GM23248 (cell line): ENCODE data around the gene DCLRE1B. TPM values are rescaled to one million over a fixed set of nuclear protein-coding genes. Genes with fewer than 3 reads are reported as not detected.

Experiments used
- DNase-seq: peaks from one replicate; pipeline ENCODE4 v3.0.0-alpha.2; 2015
- H2AFZ ChIP-seq: fragments of 200-600 bp; sonication (generic); 2 replicates; pipeline ENCODE4 v1.6.1; 2016; ENCODE audit warnings: antibody characterized with exemption
- H3F3A ChIP-seq: fragments of 200-600 bp; sonication (generic); 2 replicates; pipeline ENCODE4 v1.6.1; 2016; ENCODE audit warnings: mild to moderate bottlenecking, antibody characterized with exemption, mixed run types; ENCODE audit not compliant: insufficient read depth
- H3K27ac ChIP-seq: fragments of 200-600 bp; sonication (generic); 2 replicates; pipeline ENCODE4 v1.5.1; 2016; ENCODE audit warnings: mild to moderate bottlenecking
- H3K27me3 ChIP-seq: fragments of 200-600 bp; sonication (generic); replicated peaks from 2 replicates; pipeline ENCODE4 v1.6.1; 2016; ENCODE audit warnings: mild to moderate bottlenecking; ENCODE audit not compliant: insufficient read depth
- H3K36me3 ChIP-seq: fragments of 200-600 bp; sonication (generic); 2 replicates; pipeline ENCODE4 v1.6.1; 2016; ENCODE audit warnings: low read depth, mild to moderate bottlenecking
- H3K4me1 ChIP-seq: fragments of 200-600 bp; sonication (generic); 2 replicates; pipeline ENCODE4 v1.6.1; 2016; ENCODE audit warnings: mild to moderate bottlenecking; ENCODE audit not compliant: insufficient read depth
- H3K4me2 ChIP-seq: fragments of 200-600 bp; sonication (generic); one replicate; pipeline ENCODE4 v1.6.1; 2016; ENCODE audit warnings: mild to moderate bottlenecking; ENCODE audit not compliant: unreplicated experiment
- H3K4me3 ChIP-seq: fragments of 200-600 bp; sonication (generic); 2 replicates; pipeline ENCODE4 v1.5.1; 2016; ENCODE audit warnings: mild to moderate bottlenecking
- H3K79me2 ChIP-seq: fragments of 200-600 bp; sonication (generic); 2 replicates; pipeline ENCODE4 v1.6.1; 2016; ENCODE audit warnings: mild to moderate bottlenecking; ENCODE audit not compliant: insufficient read depth
- H3K9ac ChIP-seq: fragments of 200-600 bp; sonication (generic); 2 replicates; pipeline ENCODE4 v1.6.1; 2016; ENCODE audit warnings: mild to moderate bottlenecking
- H3K9me2 ChIP-seq: fragments of 200-600 bp; sonication (generic); 2 replicates; pipeline ENCODE4 v1.6.1; 2016; ENCODE audit warnings: mixed run types, mild to moderate bottlenecking, moderate library complexity; ENCODE audit not compliant: insufficient read depth
- H3K9me3 ChIP-seq: fragments of 200-600 bp; sonication (generic); one replicate; pipeline ENCODE4 v1.6.1; 2017; ENCODE audit warnings: low read depth
- H4K20me1 ChIP-seq: fragments of 200-600 bp; sonication (generic); 2 replicates; pipeline ENCODE4 v1.6.0; 2016; ENCODE audit not compliant: insufficient read depth
- EZH2 ChIP-seq: fragments of 200-600 bp; sonication (generic); IDR thresholded peaks from 2 replicates; pipeline ENCODE4 v1.6.1; 2018; ENCODE audit warnings: antibody characterized with exemption, mild to moderate bottlenecking; ENCODE audit not compliant: insufficient read depth, poor library complexity, severe bottlenecking
- EZH2phosphoT487 ChIP-seq: fragments of 200-600 bp; sonication (generic); IDR thresholded peaks from 2 replicates; pipeline ENCODE4 v1.6.1; 2018; ENCODE audit warnings: antibody characterized with exemption, moderate library complexity, mild to moderate bottlenecking, low read depth; ENCODE audit not compliant: insufficient read depth
- WGBS, 2 experiments: methylation state at CpG; one replicate each; pipeline ENCODE4 v1.1.6; 2015 to 2017; ENCODE audit warnings: low lambda C conversion rate in 2 of 2, low coverage in 1 of 2; ENCODE audit errors: missing lambda C conversion rate in 2 of 2; 5-methylcytosine and 5-hydroxymethylcytosine counted together
- in situ Hi-C: fragments of 300-500 bp; cut with MboI; formaldehyde crosslinking; loops from 2 replicates; pipeline ENCODE4 v1.15.0; 2020
- polyA plus RNA-seq: library from polyadenylated mRNA; unstranded; fragments of >200 nt; fragmentation: Nextera tagmentation; extraction: Ambion mirVana; gene quantifications from 2 replicates; pipeline ENCODE4 v1.2.1, GENCODE V29; 2016
- total RNA-seq: library from RNA; depleted of rRNA; stranded (reverse); fragments of >200 nt; shearing (Covaris generic); gene quantifications from 2 replicates; pipeline ENCODE4 v1.2.3, GENCODE V29; 2014

The DCLRE1B gene
- total and polyA plus RNA-seq, 2 experiments from 2014 or later = 6.5 to 6.9 TPM

- WGBS, 2 experiments = 97% methylated on average over 5 of the region's 5 CpGs
- H3F3A ChIP-seq = 0 out of 2 replicates have a peak, but pooled peaks cover 7% of the 10 kb centered on the region
- TF ChIP-seq EZH2phosphoT487 (no peak), EZH2 (no peak)
Observed at GRCh38 chr1:113913887-113914664, 8.9 kb downstream of the DCLRE1B start.

GRCh38 chr1:113916974-113917373, 11.8 kb downstream of the DCLRE1B start:
- in situ Hi-C loops = no loop called here

More at GRCh38 chr1:113913887-113914664, 8.9 kb downstream of the DCLRE1B start:
- H3K9me3 ChIP-seq = no peaks in the 10 kb centered on the region
- H2AFZ ChIP-seq = no peak overlapping the region
- H3K4me2 ChIP-seq = no peak overlapping the region
- no peaks in the 10 kb centered on the region for H3K9me2 ChIP-seq
- H3K27ac ChIP-seq = no peak overlapping the region
- in situ Hi-C loops = no loop called here
- no peak for DNase-seq
- peaks cover under 1% of the 10 kb centered on the region; the same call in 1 of the 2 replicates for H3K36me3 ChIP-seq
- no peak overlapping the region for H3K9ac ChIP-seq
- H3K4me1 ChIP-seq = peaks cover 10% of the 10 kb centered on the region
- H3K27me3 ChIP-seq = no peaks in the 10 kb centered on the region
- H3K4me3 ChIP-seq = no peak overlapping the region
- no peaks in the 10 kb centered on the region for H4K20me1 ChIP-seq
- no peaks in the 10 kb centered on the region for H3K79me2 ChIP-seq

DNA sequence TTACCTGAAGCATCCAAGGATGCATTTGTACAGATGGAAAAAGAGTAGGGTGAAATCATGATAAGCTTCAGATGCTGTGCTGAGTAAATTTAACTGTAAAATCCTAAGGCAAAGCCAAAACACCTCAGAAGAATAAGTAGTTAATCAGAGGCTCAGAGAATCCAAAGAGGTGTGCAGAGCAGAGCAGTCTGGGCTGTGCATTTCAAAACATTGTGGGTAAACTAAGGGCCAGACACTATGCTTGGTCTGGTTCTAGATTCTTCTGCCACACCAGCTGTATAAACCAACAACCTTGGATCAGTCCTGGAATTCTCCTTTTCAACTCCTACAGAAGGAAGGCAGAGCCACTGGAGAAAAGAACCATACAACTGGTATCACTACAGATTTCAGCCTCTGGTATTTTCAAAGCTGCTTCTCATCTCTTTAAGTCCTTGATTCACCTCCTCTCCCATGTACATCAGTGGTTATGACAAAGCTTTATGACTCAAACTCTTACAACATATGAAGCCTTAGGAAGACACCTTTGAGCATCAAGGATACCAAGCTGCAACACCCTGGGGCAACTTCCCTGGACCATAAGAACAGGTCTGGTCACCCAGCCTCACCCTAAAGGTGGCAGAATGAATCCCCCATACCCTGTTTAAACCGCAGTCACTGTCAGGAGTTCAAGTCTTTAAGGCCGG, 12.4 kb downstream of the DCLRE1B start:
- Histone ChIP-seq H3K27ac (no peak overlapping the region), H3K9ac (no peak overlapping the region)

More at GRCh38 chr1:113916974-113917373, 11.8 kb downstream of the DCLRE1B start:
- Histone ChIP-seq H3K9ac (no peak overlapping the region), H3K4me1 (peaks cover 10% of the 10 kb centered on the region), H3K27me3 (no peaks in the 10 kb centered on the region), H4K20me1 (no peaks in the 10 kb centered on the region), H3K9me2 (no peaks in the 10 kb centered on the region), H3K4me3 (no peak overlapping the region), H3K4me2 (no peak overlapping the region), H3F3A (0 out of 2 replicates have a peak, but pooled peaks cover 7% of the 10 kb centered on the region), H3K9me3 (no peaks in the 10 kb centered on the region), H3K79me2 (no peaks in the 10 kb centered on the region), H2AFZ (no peak overlapping the region), H3K27ac (no peak overlapping the region), H3K36me3 (no peaks in the 10 kb centered on the region)
- DNase-seq = no peak
- TF ChIP-seq EZH2phosphoT487 = no peak
- no peak for TF ChIP-seq EZH2
- 98 to 99% methylated on average over 5 of the region's 5 CpGs for WGBS, 2 experiments

GRCh38 chr1:113918243-113918642, 13.1 kb downstream of the DCLRE1B start:
- H3K4me2 ChIP-seq = no peak overlapping the region
- H3K79me2 ChIP-seq = no peaks in the 10 kb centered on the region
- H3K9me2 ChIP-seq = no peaks in the 10 kb centered on the region
- no peaks in the 10 kb centered on the region for H3K9me3 ChIP-seq
- no peak overlapping the region for H2AFZ ChIP-seq
- in situ Hi-C loops = no loop called here
- H3K36me3 ChIP-seq = no peaks in the 10 kb centered on the region
- no peaks in the 10 kb centered on the region for H4K20me1 ChIP-seq
- no peak overlapping the region for H3K27ac ChIP-seq
- no peak for DNase-seq
- H3K27me3 ChIP-seq = no peaks in the 10 kb centered on the region
- H3K4me3 ChIP-seq = no peak overlapping the region
- TF ChIP-seq EZH2phosphoT487 (no peak), EZH2 (no peak)
- 0 out of 2 replicates have a peak, but pooled peaks cover 7% of the 10 kb centered on the region for H3F3A ChIP-seq
- no peak overlapping the region for H3K9ac ChIP-seq
- peaks cover under 1% of the 10 kb centered on the region; the same call in 1 of the 2 replicates for H3K4me1 ChIP-seq

More for the DNA sequence above, 12.4 kb downstream of the DCLRE1B start:
- H3K27me3 ChIP-seq = no peaks in the 10 kb centered on the region
- TF ChIP-seq EZH2phosphoT487 = no peak
- no peak for TF ChIP-seq EZH2
- no peak overlapping the region for H3K4me2 ChIP-seq
- no peaks in the 10 kb centered on the region for H4K20me1 ChIP-seq
- no peaks in the 10 kb centered on the region for H3K79me2 ChIP-seq
- DNase-seq = peak; percentile 73
- H3K36me3 ChIP-seq = no peaks in the 10 kb centered on the region
- H3K4me1 ChIP-seq = peaks cover 8% of the 10 kb centered on the region
- no peak overlapping the region for H3K4me3 ChIP-seq
- 96 to 100% methylated on average over 2 of the region's 2 CpGs for WGBS, 2 experiments
- in situ Hi-C loops = no loop called here
- H3K9me3 ChIP-seq = no peaks in the 10 kb centered on the region
- H2AFZ ChIP-seq = no peak overlapping the region
- no peaks in the 10 kb centered on the region for H3K9me2 ChIP-seq
- 0 out of 2 replicates have a peak, but pooled peaks cover 7% of the 10 kb centered on the region for H3F3A ChIP-seq
